GM19452 (cell line): Measurements from ENCODE around the gene BCL2L11.

Source experiments
- ATAC-seq: cut with Tn5 transposase; IDR thresholded peaks from one replicate; pipeline ENCODE4 v1.9.1; 2021; ENCODE audit not compliant: unreplicated experiment

BCL2L11 gene

GRCh38 chr2:111117598-111118480 is 2.9 kb upstream of the BCL2L11 start:
- ATAC-seq = no peak

GRCh38 chr2:111118481-111118980 is 2.2 kb upstream of the BCL2L11 start:
- no peak for ATAC-seq

- no peak for ATAC-seq
Observed at GRCh38 chr2:111118981-111119821, 1.5 kb upstream of the BCL2L11 start.

DNA sequence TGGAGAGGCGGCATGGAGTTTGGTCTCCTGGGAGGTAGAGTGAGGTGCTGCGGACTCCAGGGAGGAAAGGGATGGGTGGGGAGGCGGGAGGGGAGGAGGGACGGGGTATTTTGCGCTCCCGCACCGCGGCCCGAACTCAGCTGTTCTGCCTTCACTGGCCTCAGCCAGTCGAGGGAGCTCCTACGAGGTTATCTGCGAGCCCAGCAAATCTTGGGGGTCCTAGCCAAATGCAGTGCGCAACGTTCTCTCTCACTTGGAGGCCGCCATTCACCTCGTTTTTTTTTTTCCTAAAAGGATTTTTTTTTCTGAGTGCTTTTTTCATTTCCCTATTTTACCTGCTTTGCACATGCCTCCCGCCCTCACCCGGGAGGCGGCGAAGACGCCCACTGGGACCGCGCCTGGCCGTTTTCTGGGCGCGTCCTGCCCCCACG is 877 bp upstream of the BCL2L11 start:
- no peak for ATAC-seq

- ATAC-seq = no peak
Observed at GRCh38 chr2:111121028-111121827, 514 bp downstream of the BCL2L11 start.

DNA sequence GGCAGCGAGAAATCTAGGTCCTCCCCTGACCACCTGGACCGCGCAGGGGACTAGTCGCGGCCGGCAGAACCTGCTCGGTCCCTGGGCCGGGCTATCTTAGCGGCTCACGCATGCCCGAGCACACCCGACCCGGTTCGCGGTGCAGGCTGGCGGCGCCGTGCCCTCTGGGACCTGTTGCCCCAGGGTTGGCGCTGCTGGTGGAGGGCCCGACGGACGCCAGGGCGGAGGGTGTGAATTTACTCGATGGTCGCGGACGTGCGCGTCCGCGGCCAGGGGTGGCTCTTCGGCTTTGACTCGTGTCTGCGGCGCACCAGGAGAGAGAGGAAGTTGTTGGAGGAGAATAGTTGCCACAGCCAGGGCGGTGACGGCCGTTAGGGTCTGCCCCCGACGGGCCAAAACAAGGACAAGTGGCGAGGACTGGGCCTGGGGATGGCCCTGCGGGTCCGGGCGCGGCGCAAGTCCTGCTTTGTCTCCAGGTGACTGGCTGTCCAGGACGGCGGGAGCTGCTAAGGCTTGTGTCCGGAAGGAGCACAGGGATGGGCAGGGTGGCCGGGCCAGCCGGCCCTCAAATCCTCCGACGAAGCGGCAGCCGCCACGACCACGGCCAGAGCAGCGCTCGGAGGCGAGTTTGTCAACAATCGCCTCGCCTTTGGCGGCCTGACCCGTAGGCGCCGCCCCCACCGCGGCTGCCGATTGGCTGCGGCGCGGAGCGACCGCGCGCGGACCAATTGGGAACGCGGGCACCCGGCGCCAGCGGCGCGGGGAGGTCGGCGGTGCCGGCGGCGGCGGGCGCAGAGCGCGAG is 1.3 kb downstream of the BCL2L11 start:
- peak; percentile 47 for ATAC-seq

DNA sequence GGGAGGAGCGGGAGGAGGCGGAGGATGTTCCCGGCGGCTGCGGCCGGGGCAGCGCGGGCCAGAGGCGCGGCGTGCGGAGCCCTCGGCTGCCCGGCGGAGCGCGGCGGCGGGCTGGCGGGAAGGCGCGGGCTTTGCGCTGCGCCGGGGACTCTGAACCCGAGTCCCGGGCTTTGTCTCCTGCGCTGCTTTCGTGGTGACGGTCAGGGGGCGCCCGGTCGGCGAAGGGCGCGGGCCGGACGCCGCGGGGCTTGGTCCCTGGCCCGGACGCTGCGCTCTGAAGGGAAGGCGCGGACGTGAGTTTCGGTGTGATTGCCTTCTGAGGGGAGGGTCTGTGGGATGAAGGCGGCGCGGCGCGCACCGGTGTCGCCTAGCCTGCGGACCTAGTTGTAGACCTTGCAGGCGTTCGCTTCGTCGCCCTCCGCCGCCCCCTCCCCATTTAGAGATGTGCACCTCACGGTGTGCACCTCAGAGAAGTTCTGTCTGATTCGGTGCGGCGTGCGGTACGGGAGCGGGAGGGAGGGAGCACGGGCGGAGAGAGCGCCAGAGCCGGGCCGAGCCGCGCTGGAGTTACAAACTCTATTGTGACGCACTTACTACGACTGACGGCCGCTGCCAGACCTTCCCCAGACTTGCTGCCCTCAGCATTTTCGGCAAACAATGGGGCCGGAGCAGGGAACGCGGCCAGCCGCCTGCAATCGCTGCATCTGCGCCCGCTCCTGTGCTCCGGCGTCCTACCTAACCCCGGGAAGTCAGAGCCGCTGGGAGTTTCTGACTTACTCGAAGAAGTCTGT is 2.1 kb downstream of the BCL2L11 start:
- peak; percentile 1 for ATAC-seq

GRCh38 chr2:111123751-111124150 is 3.0 kb downstream of the BCL2L11 start:
- ATAC-seq = no peak

DNA sequence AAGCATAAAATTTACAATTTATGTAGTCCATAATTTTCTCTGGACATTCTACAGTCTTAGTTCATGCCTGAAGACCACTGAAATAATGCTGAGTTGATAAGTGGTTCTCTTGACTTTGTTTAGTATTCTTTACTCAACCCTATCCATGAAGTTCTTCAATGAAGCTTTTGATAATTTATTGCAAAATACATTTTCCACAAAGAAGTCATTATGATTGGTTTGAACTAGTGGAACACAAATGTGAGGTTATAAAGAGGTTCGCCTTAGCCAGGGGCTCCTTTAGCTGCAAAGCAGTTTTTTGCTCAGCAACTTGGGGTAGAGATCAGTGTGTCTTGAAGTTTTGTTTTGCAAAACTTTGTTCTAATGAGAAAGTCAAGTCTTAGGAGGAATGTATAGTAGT is 5.9 kb downstream of the BCL2L11 start:
- ATAC-seq = no peak

GRCh38 chr2:111127351-111127750 is 6.6 kb downstream of the BCL2L11 start:
- no peak for ATAC-seq

- no peak for ATAC-seq
Observed at GRCh38 chr2:111128096-111128495, 7.4 kb downstream of the BCL2L11 start.

- no peak for ATAC-seq
Observed at GRCh38 chr2:111133603-111134002, 12.9 kb downstream of the BCL2L11 start.

DNA sequence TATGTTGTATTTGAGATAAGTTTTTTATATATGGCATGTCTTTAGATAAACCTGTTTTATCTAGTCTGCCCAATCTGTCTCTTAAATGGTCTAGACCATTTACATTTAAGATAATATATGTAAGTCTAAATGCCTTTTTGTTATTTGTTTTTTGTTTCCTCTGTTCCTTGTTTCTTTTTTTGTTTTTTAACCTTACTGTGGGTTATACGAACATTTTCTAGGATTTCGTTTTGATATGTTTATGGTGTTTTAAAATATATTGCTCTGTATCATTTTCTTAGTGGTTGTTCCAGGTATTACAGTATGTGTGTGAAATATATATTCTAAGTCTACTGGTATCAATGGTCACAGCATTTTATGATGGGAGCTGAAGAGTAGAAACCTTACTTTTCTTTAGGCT is 13.3 kb downstream of the BCL2L11 start:
- no peak for ATAC-seq

GRCh38 chr2:111135237-111135909 is 14.7 kb downstream of the BCL2L11 start:
- no peak for ATAC-seq

GRCh38 chr2:111135910-111136297 is 15.2 kb downstream of the BCL2L11 start:
- ATAC-seq = no peak

DNA sequence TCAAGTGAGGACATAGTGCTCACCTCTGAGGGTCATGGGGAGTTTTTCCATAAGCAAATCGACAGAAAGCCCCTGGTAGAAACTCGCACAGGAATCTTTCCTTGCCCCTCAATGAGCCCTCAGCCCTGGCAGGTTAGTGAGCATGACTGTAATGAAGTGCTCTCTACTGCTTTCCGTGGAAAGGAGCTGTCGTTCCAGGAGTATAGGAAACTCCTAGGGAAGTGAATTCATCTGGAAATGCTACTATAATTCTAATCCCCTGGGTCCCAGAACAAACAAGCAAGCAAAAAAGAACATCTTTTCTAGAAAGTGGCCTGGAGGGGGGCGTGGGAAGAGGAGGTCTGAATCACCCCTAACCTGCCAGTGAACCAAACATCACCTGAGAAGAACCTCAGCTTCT is 18.1 kb downstream of the BCL2L11 start:
- no peak for ATAC-seq

GRCh38 chr2:111139637-111140317 is 19.1 kb downstream of the BCL2L11 start:
- no peak for ATAC-seq

DNA sequence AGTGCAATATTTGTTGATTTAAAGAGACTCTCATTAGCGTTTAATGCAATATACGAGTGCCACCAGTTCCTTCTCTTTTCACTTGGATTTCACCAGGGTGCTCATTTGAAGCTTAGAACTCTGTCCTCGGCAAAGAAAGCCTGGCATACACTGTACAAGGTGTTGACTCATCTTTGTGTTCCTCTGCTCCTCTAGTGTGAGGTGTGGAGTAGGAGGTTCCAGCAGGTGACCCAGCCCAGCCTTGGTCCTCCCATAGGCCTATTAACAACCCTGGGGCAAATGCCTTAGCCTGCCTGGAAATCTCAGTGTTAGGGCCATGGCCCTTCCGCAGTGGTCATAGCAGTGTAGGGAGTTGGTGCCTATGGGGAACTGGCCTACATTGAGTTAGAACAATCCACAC is 20.1 kb downstream of the BCL2L11 start:
- no peak for ATAC-seq
